ENCODE measurements around the gene CPVL.

- TF ChIP-seq, protein P1, sequence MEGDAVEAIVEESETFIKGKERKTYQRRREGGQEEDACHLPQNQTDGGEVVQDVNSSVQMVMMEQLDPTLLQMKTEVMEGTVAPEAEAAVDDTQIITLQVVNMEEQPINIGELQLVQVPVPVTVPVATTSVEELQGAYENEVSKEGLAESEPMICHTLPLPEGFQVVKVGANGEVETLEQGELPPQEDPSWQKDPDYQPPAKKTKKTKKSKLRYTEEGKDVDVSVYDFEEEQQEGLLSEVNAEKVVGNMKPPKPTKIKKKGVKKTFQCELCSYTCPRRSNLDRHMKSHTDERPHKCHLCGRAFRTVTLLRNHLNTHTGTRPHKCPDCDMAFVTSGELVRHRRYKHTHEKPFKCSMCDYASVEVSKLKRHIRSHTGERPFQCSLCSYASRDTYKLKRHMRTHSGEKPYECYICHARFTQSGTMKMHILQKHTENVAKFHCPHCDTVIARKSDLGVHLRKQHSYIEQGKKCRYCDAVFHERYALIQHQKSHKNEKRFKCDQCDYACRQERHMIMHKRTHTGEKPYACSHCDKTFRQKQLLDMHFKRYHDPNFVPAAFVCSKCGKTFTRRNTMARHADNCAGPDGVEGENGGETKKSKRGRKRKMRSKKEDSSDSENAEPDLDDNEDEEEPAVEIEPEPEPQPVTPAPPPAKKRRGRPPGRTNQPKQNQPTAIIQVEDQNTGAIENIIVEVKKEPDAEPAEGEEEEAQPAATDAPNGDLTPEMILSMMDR (IDR thresholded peaks at IDR 0.05) = no peak
- TF ChIP-seq EZH2 (IDR thresholded peaks at IDR 0.05) = no peak
- TF ChIP-seq EZH2phosphoT487 (IDR thresholded peaks at IDR 0.05) = no peak
Measured at GRCh38 chr7:29032146-29032545, 114.2 kb downstream of the CPVL start.

Data from neural progenitor cell (in vitro differentiated cells).